Prostate gland (tissue), 2 donors: ENCODE results near the gene C1orf35. TPM values are rescaled to one million over a fixed set of nuclear protein-coding genes. Genes with fewer than 3 reads are reported as not detected.

Source experiments
- DNase-seq: peaks from one replicate; pipeline ENCODE4 v3.0.0-alpha.2; 2019; ENCODE audit warnings: low spot score
- H3K27ac ChIP-seq, 2 donors: fragments of 200-600 bp; sonication (generic); 2 replicates each; pipeline ENCODE4 v1.5.1; 2017 to 2019
- H3K27me3 ChIP-seq: fragments of 200-600 bp; sonication (generic); replicated peaks from 2 replicates; pipeline ENCODE4 v1.5.1; 2019; ENCODE audit not compliant: insufficient read depth
- H3K36me3 ChIP-seq, 2 donors: fragments of 200-600 bp; sonication (generic); 1 replicate in 1 of 2; 2 replicates in 1 of 2; pipeline versions ENCODE4 v1.5.1 to v1.8.1; 2017 to 2019
- H3K4me1 ChIP-seq: fragments of 200-600 bp; sonication (generic); replicated peaks from 2 replicates; pipeline ENCODE4 v1.5.1; 2019
- H3K4me3 ChIP-seq, 2 donors: fragments of 200-600 bp; sonication (generic); 2 replicates each; pipeline ENCODE4 v1.5.1; 2017 to 2019
- H3K9me3 ChIP-seq: fragments of 200-600 bp; sonication (generic); 2 replicates; pipeline ENCODE4 v1.5.1; 2017
- CTCF ChIP-seq, 4 experiments: fragments of 200-600 bp in 2 of 4; fragments of 450-650 bp in 2 of 4; sonication (generic) in 2 of 4; IDR thresholded peaks; 1 replicate in 3 of 4; 2 replicates in 1 of 4; pipeline ENCODE4 v1.5.1; 2016 to 2019; ENCODE audit warnings: antibody characterized with exemption in 4 of 4, mild to moderate bottlenecking in 2 of 4, moderate library complexity in 2 of 4
- POLR2A ChIP-seq: fragments of 450-650 bp; IDR thresholded peaks from one replicate; pipeline ENCODE4 v1.6.1; 2016; ENCODE audit warnings: antibody characterized with exemption, mild to moderate bottlenecking
- POLR2AphosphoS5 ChIP-seq: sonication (generic); formaldehyde crosslinking; IDR thresholded peaks from one replicate; pipeline ENCODE4 v1.6.1; 2017; ENCODE audit warnings: antibody characterized with exemption
- WGBS: methylation state at CpG from one replicate; pipeline ENCODE4 v1.1.5; 2018; 5-methylcytosine and 5-hydroxymethylcytosine counted together
- intact Hi-C: fragments of 100-400 bp; cut with DNase I; formaldehyde crosslinking; loops from one replicate; pipeline ENCODE4 v1.14.2; 2022
- total RNA-seq, 2 donors: library from RNA; depleted of rRNA; stranded (reverse); fragments of >200 nt; gene quantifications; one replicate each; pipeline ENCODE4 v1.1.0, GENCODE V29; 2016

C1orf35 gene
- total RNA-seq, 2 donors from 2014 or later, result 23.5 TPM

GRCh38 chr1:228070851-228071250 lies 32.3 kb downstream of the C1orf35 start:
- Histone ChIP-seq H3K27me3 (peaks cover 10% of the 10 kb centered on the region), H3K36me3 (no peaks in the 10 kb centered on the region), H3K27ac (no peak overlapping the region), H3K4me3 (no peak overlapping the region), H3K4me1 (no peaks in the 10 kb centered on the region), H3K9me3 (no peaks in the 10 kb centered on the region)
- intact Hi-C loops, result no loop called here
- WGBS, result 71% methylated on average over 3 of the region's 3 CpGs
- TF ChIP-seq CTCF (IDR thresholded peaks at IDR 0.05) (no peak), POLR2AphosphoS5 (no peak), POLR2A (no peak)
- DNase-seq, result no peak

- Histone ChIP-seq H3K27me3 (peaks cover 10% of the 10 kb centered on the region), H3K4me1 (no peaks in the 10 kb centered on the region), H3K27ac (no peak overlapping the region), H3K9me3 (no peaks in the 10 kb centered on the region), H3K36me3 (no peaks in the 10 kb centered on the region), H3K4me3 (no peak overlapping the region)
- 41% methylated on average over 2 of the region's 2 CpGs for WGBS
- no peak for TF ChIP-seq CTCF (IDR thresholded peaks at IDR 0.05)
- no peak for TF ChIP-seq POLR2AphosphoS5
- no peak for TF ChIP-seq POLR2A
- DNase-seq, result no peak
- intact Hi-C loops, result no loop called here
These were observed 33.0 kb downstream of the C1orf35 start for GRCh38 chr1:228070173-228070572.

GRCh38 chr1:228068359-228068758 lies 34.8 kb downstream of the C1orf35 start:
- TF ChIP-seq CTCF (IDR thresholded peaks at IDR 0.05) (no peak), POLR2A (no peak), POLR2AphosphoS5 (no peak)
- H3K36me3 ChIP-seq, result no peaks in the 10 kb centered on the region
- H3K27me3 ChIP-seq, result peaks cover 10% of the 10 kb centered on the region
- no peaks in the 10 kb centered on the region for H3K4me1 ChIP-seq
- no peak for DNase-seq
- H3K9me3 ChIP-seq, result no peaks in the 10 kb centered on the region
- H3K27ac ChIP-seq, result no peak overlapping the region
- no peak overlapping the region for H3K4me3 ChIP-seq
- whole genome bisulfite sequencing, result 81% methylated on average over 7 of the region's 7 CpGs
- intact Hi-C loops, result no loop called here

GRCh38 chr1:228066891-228067654 lies 36.1 kb downstream of the C1orf35 start:
- Histone ChIP-seq H3K27ac (no peak overlapping the region), H3K36me3 (no peaks in the 10 kb centered on the region), H3K4me1 (no peaks in the 10 kb centered on the region), H3K4me3 (no peak overlapping the region), H3K9me3 (no peaks in the 10 kb centered on the region), H3K27me3 (peaks cover 10% of the 10 kb centered on the region)
- no peak for TF ChIP-seq POLR2AphosphoS5
- TF ChIP-seq POLR2A, result no peak
- no peak for TF ChIP-seq CTCF (IDR thresholded peaks at IDR 0.05)
- DNase-seq, result no peak
- WGBS, result 49% methylated on average over 10 of the region's 10 CpGs
- intact Hi-C loops, result no loop called here

GRCh38 chr1:228066416-228066815 lies 36.7 kb downstream of the C1orf35 start:
- no peak for DNase-seq
- Histone ChIP-seq H3K27ac (no peak overlapping the region), H3K36me3 (no peaks in the 10 kb centered on the region), H3K27me3 (peaks cover 12% of the 10 kb centered on the region), H3K4me1 (no peaks in the 10 kb centered on the region), H3K9me3 (no peaks in the 10 kb centered on the region), H3K4me3 (no peak overlapping the region)
- TF ChIP-seq POLR2A (no peak), CTCF (IDR thresholded peaks at IDR 0.05) (no peak), POLR2AphosphoS5 (no peak)
- 21% methylated on average over 4 of the region's 4 CpGs for WGBS
- intact Hi-C loops, result no loop called here
